Measurements from ENCODE around the gene CAMSAP3. TPM values are rescaled to one million over a fixed set of nuclear protein-coding genes. Genes with fewer than 3 reads are reported as not detected.

Gene CAMSAP3
- total RNA-seq, 4 donors from 2014 or later = 0.15 to 0.16 TPM; not detected in 2

DNA sequence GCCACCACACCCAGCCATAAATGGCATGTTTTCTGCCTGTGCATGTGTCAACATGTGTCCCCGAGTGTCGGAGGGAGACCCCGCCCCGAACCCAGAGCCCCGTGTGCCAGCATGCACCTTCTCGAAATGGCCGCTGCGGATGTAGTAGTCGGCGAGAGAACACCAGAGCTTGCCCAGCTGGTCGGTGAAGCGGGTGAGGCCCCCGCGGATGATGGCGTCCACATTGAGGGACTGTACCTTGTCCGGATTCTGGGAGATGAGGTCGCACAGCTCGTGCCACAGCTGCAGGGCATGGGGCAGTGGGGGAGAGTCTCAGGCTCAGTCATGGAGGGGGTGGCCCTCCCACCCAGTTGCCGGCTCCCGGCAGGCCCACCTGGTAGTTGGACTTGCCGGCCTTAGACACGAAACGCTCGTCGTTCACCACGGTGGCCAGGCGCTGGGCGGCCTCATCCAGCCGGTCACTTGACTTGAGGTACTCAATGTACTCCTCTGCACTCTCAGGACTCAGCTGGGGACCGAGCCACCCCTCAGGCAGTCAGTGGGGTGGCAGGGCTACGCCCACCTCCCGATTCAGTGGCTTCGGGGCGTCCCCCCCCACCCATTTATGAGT lies 30.2 kb downstream of the CAMSAP3 start:
- no peaks in the 10 kb centered on the region for H3K27me3 ChIP-seq
- ATAC-seq = no peak
- in situ Hi-C loops (cut with MboI; ENCODE audit: low sequenced_read_pairs in 4 of 4) = no loop called here
- no peaks in the 10 kb centered on the region for H3K9me3 ChIP-seq
- peaks cover 0 to 61% of the 10 kb centered on the region in 2 donors for H3K36me3 ChIP-seq
- no peak overlapping the region for H3K27ac ChIP-seq
- H3K4me1 ChIP-seq = peaks cover 18 to 24% of the 10 kb centered on the region in 2 donors
- TF ChIP-seq, protein P1, sequence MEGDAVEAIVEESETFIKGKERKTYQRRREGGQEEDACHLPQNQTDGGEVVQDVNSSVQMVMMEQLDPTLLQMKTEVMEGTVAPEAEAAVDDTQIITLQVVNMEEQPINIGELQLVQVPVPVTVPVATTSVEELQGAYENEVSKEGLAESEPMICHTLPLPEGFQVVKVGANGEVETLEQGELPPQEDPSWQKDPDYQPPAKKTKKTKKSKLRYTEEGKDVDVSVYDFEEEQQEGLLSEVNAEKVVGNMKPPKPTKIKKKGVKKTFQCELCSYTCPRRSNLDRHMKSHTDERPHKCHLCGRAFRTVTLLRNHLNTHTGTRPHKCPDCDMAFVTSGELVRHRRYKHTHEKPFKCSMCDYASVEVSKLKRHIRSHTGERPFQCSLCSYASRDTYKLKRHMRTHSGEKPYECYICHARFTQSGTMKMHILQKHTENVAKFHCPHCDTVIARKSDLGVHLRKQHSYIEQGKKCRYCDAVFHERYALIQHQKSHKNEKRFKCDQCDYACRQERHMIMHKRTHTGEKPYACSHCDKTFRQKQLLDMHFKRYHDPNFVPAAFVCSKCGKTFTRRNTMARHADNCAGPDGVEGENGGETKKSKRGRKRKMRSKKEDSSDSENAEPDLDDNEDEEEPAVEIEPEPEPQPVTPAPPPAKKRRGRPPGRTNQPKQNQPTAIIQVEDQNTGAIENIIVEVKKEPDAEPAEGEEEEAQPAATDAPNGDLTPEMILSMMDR (IDR thresholded peaks at IDR 0.05 in 4 of 5, conservative IDR thresholded peaks at IDR 0.05 in 1 of 5) = no peak
- no peak for TF ChIP-seq POLR2A (IDR thresholded peaks at IDR 0.05)
- intact Hi-C loops (cut with DNase I; ENCODE audit: low total_unique reads) = loop anchor here (10.0 kb wide), 1 partner anchor 891 kb away; the partner anchor contains the start of genes GPR108 and TRIP10
- DNase-seq = no peak
- no peak overlapping the region for H3K4me3 ChIP-seq

DNA sequence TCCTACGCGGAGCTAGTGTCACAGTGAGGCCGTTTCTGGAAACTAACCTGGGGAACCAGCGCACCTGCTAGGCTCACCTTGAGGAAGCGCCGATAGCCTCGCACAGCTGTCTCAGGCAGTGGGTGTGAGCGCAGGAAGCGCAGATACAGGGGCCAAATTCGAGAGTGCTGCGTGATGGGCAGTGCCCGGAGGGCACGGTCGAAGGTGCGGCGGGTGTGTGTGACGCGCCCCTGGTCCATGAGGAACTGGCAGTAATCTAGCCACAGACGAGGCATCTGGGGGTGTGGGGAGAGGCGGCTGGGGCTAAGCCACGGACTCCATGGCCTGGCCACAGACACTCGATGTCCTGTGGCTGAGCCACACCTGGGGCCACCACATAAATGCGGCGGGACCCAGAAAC lies 31.5 kb downstream of the CAMSAP3 start:
- peaks cover 18 to 27% of the 10 kb centered on the region in 2 donors for H3K4me1 ChIP-seq

DNA sequence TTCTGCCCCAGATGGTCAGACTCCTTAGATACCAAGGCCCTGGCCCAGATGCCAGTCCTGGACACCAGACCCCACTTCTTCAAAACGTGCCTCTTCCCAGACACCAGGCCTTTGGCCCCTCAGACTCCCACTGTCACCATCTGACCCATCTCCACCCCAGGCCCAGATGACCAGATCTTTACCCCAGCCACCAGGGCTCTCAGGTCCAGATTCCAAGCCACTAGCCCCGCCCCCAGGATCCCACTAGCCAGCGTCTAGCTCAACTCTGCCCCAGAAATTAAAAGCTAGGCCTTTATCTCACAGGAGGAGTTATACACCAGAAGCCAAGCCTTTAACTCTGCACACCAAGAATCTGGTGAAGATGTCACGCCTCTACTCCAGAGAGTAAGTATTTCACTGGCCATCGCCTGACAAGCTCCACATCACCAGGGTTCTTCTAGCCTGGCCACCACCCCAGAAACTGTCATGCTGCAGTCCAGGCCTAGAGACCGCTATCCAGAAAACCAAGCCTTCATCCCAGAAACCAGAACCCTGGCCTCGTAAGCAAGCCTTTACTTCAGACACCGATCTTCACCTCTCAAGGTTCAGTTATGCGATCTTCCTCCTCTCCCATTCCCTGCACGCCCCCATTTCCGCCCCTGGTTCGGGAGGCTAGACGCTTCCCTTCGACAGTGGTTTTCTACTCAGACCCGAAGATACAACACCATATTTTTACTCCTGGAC lies 33.1 kb downstream of the CAMSAP3 start:
- intact Hi-C loops (cut with DNase I; ENCODE audit: low total_unique reads) (loop anchor here (1.0 to 10.0 kb wide), 7 partner anchors 24 to 894 kb away; partner anchors contain the start of genes GPR108, MAP2K7, MCOLN1 and PEX11G), in situ Hi-C loops (cut with MboI; ENCODE audit: low sequenced_read_pairs in 4 of 4) (no loop called here)
- peak overlapping the region; percentile 83 to 100 (median 95) for H3K4me3 ChIP-seq
- DNase-seq (no peak), ATAC-seq (no peak)
- peaks cover 18 to 27% of the 10 kb centered on the region in 2 donors for H3K4me1 ChIP-seq
- no peak for TF ChIP-seq POLR2A (IDR thresholded peaks at IDR 0.05)
- TF ChIP-seq, protein P1 (IDR thresholded peaks at IDR 0.05 in 4 of 5, conservative IDR thresholded peaks at IDR 0.05 in 1 of 5) = no peak
- peak overlapping the region; percentile 80 to 92 (median 88) for H3K27ac ChIP-seq
- peaks cover 0 to 33% of the 10 kb centered on the region in 2 donors for H3K36me3 ChIP-seq
- no peaks in the 10 kb centered on the region for H3K27me3 ChIP-seq
- H3K9me3 ChIP-seq = no peaks in the 10 kb centered on the region

More for the DNA sequence above, 31.5 kb downstream of the CAMSAP3 start:
- DNase-seq (no peak), ATAC-seq (no peak)
- H3K9me3 ChIP-seq = no peaks in the 10 kb centered on the region
- H3K27me3 ChIP-seq = no peaks in the 10 kb centered on the region
- TF ChIP-seq, protein P1 (IDR thresholded peaks at IDR 0.05 in 4 of 5, conservative IDR thresholded peaks at IDR 0.05 in 1 of 5) = no peak
- no peak for TF ChIP-seq POLR2A (IDR thresholded peaks at IDR 0.05)
- peaks cover 0 to 48% of the 10 kb centered on the region in 2 donors for H3K36me3 ChIP-seq
- no peak overlapping the region for H3K4me3 ChIP-seq
- in situ Hi-C loops (cut with MboI; ENCODE audit: low sequenced_read_pairs in 4 of 4) = no loop called here
- intact Hi-C loops (cut with DNase I; ENCODE audit: low total_unique reads) = loop anchor here (10.0 kb wide), 1 partner anchor 892 kb away; the partner anchor contains the start of genes GPR108 and TRIP10
- no peak overlapping the region for H3K27ac ChIP-seq

DNA sequence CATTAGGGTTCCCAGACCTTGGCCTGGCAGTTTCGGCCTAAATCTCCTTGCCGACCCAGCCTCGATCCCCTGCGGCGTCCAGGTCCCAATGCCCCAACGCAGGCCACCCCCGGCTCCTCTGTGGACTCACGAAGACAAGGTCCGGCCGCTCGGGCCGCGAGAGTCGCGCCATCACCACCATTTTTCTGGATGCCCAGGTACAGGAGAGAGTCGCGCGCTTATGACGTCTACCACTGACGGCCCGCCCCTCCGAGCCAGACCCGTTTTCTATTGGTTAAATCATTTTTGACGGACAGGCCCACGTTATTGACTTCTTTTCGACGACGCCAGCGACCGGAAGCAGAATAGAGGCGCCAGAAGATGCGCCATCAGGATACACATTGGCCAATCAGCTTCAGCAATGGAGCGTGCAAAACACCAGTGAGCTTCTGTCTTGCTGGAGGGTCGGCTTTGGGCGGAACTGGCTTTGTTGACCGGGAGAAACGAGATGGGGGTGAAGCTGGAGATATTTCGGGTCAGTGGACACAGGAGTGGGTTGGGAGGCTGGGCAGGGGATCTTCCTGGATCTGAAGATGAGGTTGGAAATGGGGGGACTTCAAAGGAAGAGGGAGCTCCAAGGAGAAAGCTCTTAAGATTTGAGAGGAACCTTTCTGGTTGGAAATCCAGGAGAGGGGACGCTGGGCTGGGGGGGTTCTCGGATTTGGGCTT lies 33.8 kb downstream of the CAMSAP3 start, which contains the start of the genes PET100 and XAB2:
Gene PET100 (plus strand): TSS at position 447 of the 708 bp plus-strand sequence. CDS start 41 bp downstream, at position 488.
Gene XAB2 (minus strand): TSS at position 199 of the 708 bp plus-strand sequence. CDS start 18 bp downstream, at position 181.
- peak within 1 kb of the TSS; percentile 83 to 100 (median 95) for H3K4me3 ChIP-seq
- intact Hi-C loops (cut with DNase I; ENCODE audit: low total_unique reads) (loop anchor here (1.0 to 10.0 kb wide), 7 partner anchors 23 to 895 kb away; partner anchors contain the start of genes GPR108, MAP2K7, MCOLN1 and PEX11G), in situ Hi-C loops (cut with MboI; ENCODE audit: low sequenced_read_pairs in 4 of 4) (no loop called here)
- peak; percentile 100 for ATAC-seq
- no peaks in the 10 kb centered on the region for H3K27me3 ChIP-seq
- H3K4me1 ChIP-seq = peaks cover 18 to 27% of the 10 kb centered on the region in 2 donors
- peaks cover 0 to 26% of the 10 kb centered on the region in 2 donors for H3K36me3 ChIP-seq
- no peaks in the 10 kb centered on the region for H3K9me3 ChIP-seq
- peak; percentile 98 to 99 for DNase-seq
- peak; percentile 50 to 52 for TF ChIP-seq POLR2A (IDR thresholded peaks at IDR 0.05)
- TF ChIP-seq, protein P1 (IDR thresholded peaks at IDR 0.05 in 4 of 5, conservative IDR thresholded peaks at IDR 0.05 in 1 of 5) = no peak
- peak within 1 kb of the TSS; percentile 80 to 92 (median 88) for H3K27ac ChIP-seq

Measured in gastrocnemius medialis (tissue), 4 donors.